Heart left ventricle (tissue), 16 donors: Measurements from ENCODE around the gene RBMS1. TPM values are rescaled to one million over a fixed set of nuclear protein-coding genes. Genes with fewer than 3 reads are reported as not detected.
A peak's percentile ranks its signal among the peaks of the same experiment; 100 is the strongest.

Experiments used
- ATAC-seq, 4 donors: fragments of 200-7000 bp; cut with Tn5 transposase; one replicate each; pipeline ENCODE4 v1.9.1; 2020 to 2022; ENCODE audit warnings: moderate library complexity in 4 of 4, mild to moderate bottlenecking in 3 of 4, moderate number of reproducible peaks in 1 of 4
- DNase-seq, 5 donors: peaks; one replicate each; pipeline ENCODE4 v3.0.0-alpha.2; 2020
- H3K27ac ChIP-seq, 12 donors: fragments of 200-600 bp; sonication (generic) in 4 of 12; one replicate each; pipeline versions ENCODE4 v1.5.0 to v1.8.0; 2016 to 2022; ENCODE audit warnings: mild to moderate bottlenecking in 2 of 12
- H3K27me3 ChIP-seq, 9 donors: fragments of 200-600 bp; sonication (generic) in 2 of 9; one replicate each; pipeline versions ENCODE4 v1.5.1 to v1.8.0; 2016 to 2022; ENCODE audit warnings: mild to moderate bottlenecking in 3 of 9
- H3K36me3 ChIP-seq, 9 donors: fragments of 200-600 bp; sonication (generic) in 2 of 9; one replicate each; pipeline versions ENCODE4 v1.5.0 to v1.8.0; 2018 to 2022; ENCODE audit warnings: mild to moderate bottlenecking in 2 of 9
- H3K4me1 ChIP-seq, 12 donors: fragments of 200-600 bp; sonication (generic) in 4 of 12; one replicate each; pipeline versions ENCODE4 v1.5.0 to v1.8.0; 2016 to 2022; ENCODE audit warnings: mild to moderate bottlenecking in 3 of 12
- H3K4me3 ChIP-seq, 12 donors: fragments of 200-600 bp; sonication (generic) in 4 of 12; one replicate each; pipeline versions ENCODE4 v1.5.0 to v1.8.0; 2017 to 2022; ENCODE audit warnings: mild to moderate bottlenecking in 9 of 12, moderate library complexity in 4 of 12
- H3K9me3 ChIP-seq, 12 donors: fragments of 200-600 bp; sonication (generic) in 4 of 12; one replicate each; pipeline versions ENCODE4 v1.5.0 to v1.8.0; 2016 to 2022; ENCODE audit warnings: mild to moderate bottlenecking in 1 of 12
- CTCF ChIP-seq, 12 donors: fragments of 200-600 bp; sonication (generic) in 4 of 12; IDR thresholded peaks; one replicate each; pipeline versions ENCODE4 v1.5.0 to v1.8.0; 2018 to 2022; ENCODE audit warnings: antibody characterized with exemption in 12 of 12, mild to moderate bottlenecking in 5 of 12
- POLR2A ChIP-seq, 2 donors: fragments of 450-650 bp; IDR thresholded peaks; one replicate each; pipeline ENCODE4 v1.6.1; 2017; ENCODE audit warnings: antibody characterized with exemption in 2 of 2, mild to moderate bottlenecking in 2 of 2, moderate library complexity in 2 of 2
- WGBS, 4 donors: extraction: QIAGEN DNeasy Blood & Tissue Kit in 2 of 4; methylation state at CpG; one replicate each; pipeline versions ENCODE4 v1.1.5 to v1.1.7; 2013 to 2018; 5-methylcytosine and 5-hydroxymethylcytosine counted together
- intact Hi-C, 10 donors: fragments of 100-400 bp; cut with DNase I; formaldehyde crosslinking; loops; one replicate each; pipeline versions ENCODE4 v1.11.1 to v1.14.2; 2022
- polyA plus RNA-seq, 2 donors: library from polyadenylated mRNA; stranded (reverse); fragments of 200-250 nt; gene quantifications; one replicate each; pipeline ENCODE4 v1.2.3, GENCODE V29; 2013
- total RNA-seq, 9 donors: library from RNA; depleted of rRNA in 2 of 9; stranded (reverse); fragments of >200 nt in 2 of 9; fragmentation: NEBNext Ultra II Directional in 3 of 9; extraction: Animal tissue kit (Norgen Biotek cat#: 25700) in 3 of 9; gene quantifications; one replicate each; pipeline versions ENCODE4 v1.1.0 to v1.2.4, GENCODE V29; 2016 to 2023
- donor health status: ischemic (EF 13 %, LVEDD 7.1; RV severe dilation, severe dysfunction).
- donor health status: healthy with polysubstance abuse.
- donor health status: DM: no; HTN: yes; CAD: no.
- donor health status: DM: no; HTN: no; CAD: no.
- donor health status: ischemic (EF 25% LVEDD 6.9; RV normal size, moderate dysfunction).
- donor health status: ischemic (EF 25% LVEDD 5.7; RV mildly dilated, moderate dysfunction).
- donor health status: healthy.
- donor health status: DM: yes; HTN: yes; CAD: no.
- donor health status: ischemic (EF 35%, LVEDD 5.7; RV mildly dilated, moderate dysfunction).
- donor health status: nonischemic (EF 11% LVEDD 7.7; RV severe dilation, severe dysfunction).
- donor health status: DM: yes; HTN: yes; CAD: no.
- donor health status: PGD.
- donor health status: ischemic (EF 29% LVEDD 5.4; RV normal size, mild dysfunction).
- donor health status: nonischemic (EF 23%, LVEDD 6.1; RV moderate dilation, normal function).

RBMS1 gene
- total and polyA plus RNA-seq, 11 donors: 32.4 to 102 (median 52.6) TPM

DNA sequence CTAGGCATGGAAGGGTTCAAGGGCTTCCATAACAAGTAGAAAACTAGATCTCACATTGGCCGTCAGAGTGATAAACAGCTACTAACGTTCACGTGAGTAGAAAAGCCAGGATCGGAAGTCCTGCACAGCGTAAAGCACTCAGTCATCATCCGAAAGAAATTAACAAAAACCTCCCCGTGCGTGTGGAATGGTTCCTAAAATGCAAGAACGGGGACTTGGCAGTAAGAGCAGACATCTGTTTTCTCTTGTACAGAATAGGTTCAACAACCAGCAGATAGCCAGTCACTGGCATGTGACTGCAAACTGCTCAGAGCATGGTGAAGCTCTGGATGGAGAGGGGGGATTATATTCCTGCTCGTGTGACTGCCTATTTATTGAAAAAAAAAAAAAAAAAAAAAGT is 186.6 kb downstream of the RBMS1 start:
- peak; percentile 62 to 76 (median 66) for ATAC-seq
- H3K9me3 ChIP-seq: no peaks in the 10 kb centered on the region
- peak overlapping the region in 1 of 12 donors; percentile 19 for H3K4me3 ChIP-seq
- peak overlapping the region in 9 of 12 donors; percentile 7 to 73 (median 58) for H3K27ac ChIP-seq
- peak in 2 of 5 donors; percentile 33 to 41 for DNase-seq
- peaks cover 0 to 89% (median 30%) of the 10 kb centered on the region in 9 donors for H3K36me3 ChIP-seq
- no peaks in the 10 kb centered on the region for H3K27me3 ChIP-seq
- 37 to 49% (median 46%) methylated on average over 10 of the region's 10 CpGs for WGBS, 4 donors
- H3K4me1 ChIP-seq: peaks cover 4 to 76% (median 59%) of the 10 kb centered on the region in 12 donors
- intact Hi-C loops: loop anchor here in 1 of 10 donors (5.0 kb wide), 1 partner anchor 35 kb away; no protein-coding TSS in a partner anchor
- TF ChIP-seq CTCF (IDR thresholded peaks at IDR 0.05) (no peak), POLR2A (IDR thresholded peaks at IDR 0.05) (no peak)

- Histone ChIP-seq H3K36me3 (peaks cover 0 to 88% (median 39%) of the 10 kb centered on the region in 9 donors), H3K27ac (no peak overlapping the region), H3K4me3 (no peak overlapping the region), H3K27me3 (no peaks in the 10 kb centered on the region), H3K9me3 (no peaks in the 10 kb centered on the region), H3K4me1 (peaks cover 4 to 82% (median 57%) of the 10 kb centered on the region in 12 donors)
- intact Hi-C loops: loop anchor here in 1 of 10 donors (5.0 kb wide), 1 partner anchor 33 kb away; no protein-coding TSS in a partner anchor
- WGBS, 4 donors: 86 to 92% (median 89%) methylated on average over 4 of the region's 4 CpGs
- TF ChIP-seq POLR2A (IDR thresholded peaks at IDR 0.05) (no peak), CTCF (IDR thresholded peaks at IDR 0.05) (no peak)
- DNase-seq (no peak), ATAC-seq (no peak)
These were observed 188.4 kb downstream of the RBMS1 start for GRCh38 chr2:160305081-160305750.

DNA sequence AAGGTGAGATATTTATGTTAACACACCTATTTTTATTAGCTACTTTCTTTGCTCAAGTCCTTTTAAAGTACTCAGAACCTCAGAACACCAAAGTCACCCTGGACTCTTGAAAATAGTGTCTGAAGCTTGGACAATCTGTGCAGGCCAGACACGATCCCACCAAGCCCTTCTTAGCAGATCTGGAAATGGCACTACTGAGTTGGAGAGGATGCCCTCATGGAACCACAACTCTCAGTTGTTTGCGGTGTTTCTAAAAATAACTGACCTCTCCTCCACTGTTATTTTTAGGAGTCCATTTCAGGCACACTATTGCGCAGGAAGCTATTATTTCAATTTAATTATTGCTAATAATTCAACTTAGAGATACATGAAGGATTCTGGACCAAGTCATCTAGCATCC is 190.1 kb downstream of the RBMS1 start:
- intact Hi-C loops: no loop called here
- H3K27me3 ChIP-seq: no peaks in the 10 kb centered on the region
- no peak overlapping the region for H3K4me3 ChIP-seq
- TF ChIP-seq POLR2A (IDR thresholded peaks at IDR 0.05) (no peak), CTCF (IDR thresholded peaks at IDR 0.05) (no peak)
- peaks cover 0 to 88% (median 51%) of the 10 kb centered on the region in 9 donors for H3K36me3 ChIP-seq
- DNase-seq (no peak), ATAC-seq (peak in 3 of 4 donors; percentile 52 to 75 (median 74))
- WGBS, 4 donors: 51 to 57% (median 56%) methylated on average over 3 of the region's 3 CpGs
- H3K9me3 ChIP-seq: no peaks in the 10 kb centered on the region
- H3K27ac ChIP-seq: peak overlapping the region in 10 of 12 donors; percentile 35 to 74 (median 62)
- peaks cover 4 to 80% (median 52%) of the 10 kb centered on the region in 12 donors for H3K4me1 ChIP-seq

- no peaks in the 10 kb centered on the region for H3K27me3 ChIP-seq
- intact Hi-C loops: no loop called here
- H3K36me3 ChIP-seq: peaks cover 0 to 88% (median 55%) of the 10 kb centered on the region in 9 donors
- no peak overlapping the region for H3K4me3 ChIP-seq
- peak overlapping the region in 9 of 12 donors; percentile 35 to 74 (median 62) for H3K27ac ChIP-seq
- DNase-seq (no peak), ATAC-seq (no peak)
- H3K4me1 ChIP-seq: peaks cover 4 to 76% (median 47%) of the 10 kb centered on the region in 12 donors
- H3K9me3 ChIP-seq: no peaks in the 10 kb centered on the region
- TF ChIP-seq POLR2A (IDR thresholded peaks at IDR 0.05): no peak
- no peak for TF ChIP-seq CTCF (IDR thresholded peaks at IDR 0.05)
- 54 to 63% (median 61%) methylated on average over 2 of the region's 2 CpGs for WGBS, 4 donors
These were observed 190.5 kb downstream of the RBMS1 start for GRCh38 chr2:160303076-160303475.
